Measurements from ENCODE around the gene MUCL1. TPM values are rescaled to one million over a fixed set of nuclear protein-coding genes. Genes with fewer than 3 reads are reported as not detected.

The MUCL1 gene
- total RNA-seq, 1 experiment from 2014 or later = not detected

GRCh38 chr12:54879579-54879978 is 25.3 kb downstream of the MUCL1 start:
- no peak overlapping the region for H2BK20ac ChIP-seq (ENCODE audit: low read depth, low read length, poor library complexity, severe bottlenecking)
- no peak overlapping the region for H3T11ph ChIP-seq (ENCODE audit: low read length)
- no peak overlapping the region for H3K56ac ChIP-seq (ENCODE audit: insufficient read length, low read depth, low read length)
- peaks cover 0 to 5% of the 10 kb centered on the region in 2 experiments; a peak in 2 of 5 replicates for H3K9me3 Mint-ChIP-seq
- H2BK5ac ChIP-seq (ENCODE audit: insufficient read length, low read length) = no peak overlapping the region
- H3K79me2 ChIP-seq (ENCODE audit: insufficient read depth, low read length) = no peaks in the 10 kb centered on the region
- H3K9ac ChIP-seq (ENCODE audit: extremely low read depth, insufficient read length, low read length) = no peak overlapping the region
- no peak overlapping the region for H3K4me2 ChIP-seq (ENCODE audit: insufficient read depth, insufficient read length, low read length)
- no peaks in the 10 kb centered on the region for H4K20me1 ChIP-seq (ENCODE audit: control insufficient read depth, insufficient read depth, insufficient read length)
- H2BK120ac ChIP-seq (ENCODE audit: low read depth, low read length, poor library complexity, severe bottlenecking) = no peak overlapping the region
- H3K36me3 Mint-ChIP-seq (ENCODE audit: insufficient read depth in 1 of 3, low read depth in 3 of 3) = no peaks in the 10 kb centered on the region
- H2AFZ ChIP-seq (ENCODE audit: low read length) = no peak overlapping the region
- TF ChIP-seq, protein P1, sequence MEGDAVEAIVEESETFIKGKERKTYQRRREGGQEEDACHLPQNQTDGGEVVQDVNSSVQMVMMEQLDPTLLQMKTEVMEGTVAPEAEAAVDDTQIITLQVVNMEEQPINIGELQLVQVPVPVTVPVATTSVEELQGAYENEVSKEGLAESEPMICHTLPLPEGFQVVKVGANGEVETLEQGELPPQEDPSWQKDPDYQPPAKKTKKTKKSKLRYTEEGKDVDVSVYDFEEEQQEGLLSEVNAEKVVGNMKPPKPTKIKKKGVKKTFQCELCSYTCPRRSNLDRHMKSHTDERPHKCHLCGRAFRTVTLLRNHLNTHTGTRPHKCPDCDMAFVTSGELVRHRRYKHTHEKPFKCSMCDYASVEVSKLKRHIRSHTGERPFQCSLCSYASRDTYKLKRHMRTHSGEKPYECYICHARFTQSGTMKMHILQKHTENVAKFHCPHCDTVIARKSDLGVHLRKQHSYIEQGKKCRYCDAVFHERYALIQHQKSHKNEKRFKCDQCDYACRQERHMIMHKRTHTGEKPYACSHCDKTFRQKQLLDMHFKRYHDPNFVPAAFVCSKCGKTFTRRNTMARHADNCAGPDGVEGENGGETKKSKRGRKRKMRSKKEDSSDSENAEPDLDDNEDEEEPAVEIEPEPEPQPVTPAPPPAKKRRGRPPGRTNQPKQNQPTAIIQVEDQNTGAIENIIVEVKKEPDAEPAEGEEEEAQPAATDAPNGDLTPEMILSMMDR (conservative IDR thresholded peaks at IDR 0.05) = no peak
- H3K4ac ChIP-seq (ENCODE audit: low read depth, low read length) = no peak overlapping the region
- H3K27me3 ChIP-seq (ENCODE audit: insufficient read depth, low read length) = no peaks in the 10 kb centered on the region
- no peak overlapping the region for H2AK5ac ChIP-seq (ENCODE audit: insufficient read length, low read length)
- no peaks in the 10 kb centered on the region for H3K9me3 ChIP-seq (ENCODE audit: control insufficient read depth, low read depth, low read length)
- H3K27ac ChIP-seq (ENCODE audit: insufficient read length, low read depth, low read length) = no peak overlapping the region
- no peaks in the 10 kb centered on the region for H3K23me2 ChIP-seq (ENCODE audit: insufficient read length, low read depth, low read length, poor library complexity, severe bottlenecking)
- H3K4me1 ChIP-seq (ENCODE audit: insufficient read depth, low read length) = no peaks in the 10 kb centered on the region
- H3K4me3 Mint-ChIP-seq = no peak overlapping the region
- H3K27ac Mint-ChIP-seq = no peak overlapping the region
- no peak overlapping the region for H4K5ac ChIP-seq (ENCODE audit: insufficient read length, low read depth, low read length)
- H3K14ac ChIP-seq (ENCODE audit: insufficient read depth, low read length) = no peak overlapping the region
- H2BK12ac ChIP-seq (ENCODE audit: insufficient read length, low read depth, low read length) = no peak overlapping the region
- DNase-seq = no peak
- no peaks in the 10 kb centered on the region for H3K27me3 Mint-ChIP-seq (ENCODE audit: low read depth)
- no peak overlapping the region for H4K91ac ChIP-seq (ENCODE audit: insufficient read length, low read depth, low read length)
- H3K79me1 ChIP-seq (ENCODE audit: insufficient read depth, low read depth, low read length, poor library complexity, severe bottlenecking) = no peaks in the 10 kb centered on the region
- no peaks in the 10 kb centered on the region for H3K4me1 Mint-ChIP-seq
- H3K18ac ChIP-seq (ENCODE audit: insufficient read length, low read depth, low read length) = no peak overlapping the region
- no peak overlapping the region for H2BK15ac ChIP-seq (ENCODE audit: low read depth, low read length)
- no peak overlapping the region for H4K8ac ChIP-seq (replicated peaks; ENCODE audit: insufficient read length, low read depth, low read length)
- H3K23ac ChIP-seq (ENCODE audit: insufficient read length, low read depth, low read length) = no peak overlapping the region
